ENCODE data around the gene PLA2G12A. TPM values are rescaled to one million over a fixed set of nuclear protein-coding genes. Genes with fewer than 3 reads are reported as not detected.

PLA2G12A gene
- total RNA-seq, 1 experiment from 2014 or later = 47.3 TPM

- Histone ChIP-seq H2BK5ac (ENCODE audit: insufficient read length, low read length) (no peak overlapping the region), H3K27me3 (ENCODE audit: insufficient read depth, low read length) (no peaks in the 10 kb centered on the region), H3K18ac (ENCODE audit: insufficient read length, low read depth, low read length) (no peak overlapping the region), H3K79me1 (ENCODE audit: insufficient read depth, low read depth, low read length, poor library complexity, severe bottlenecking) (no peaks in the 10 kb centered on the region), H4K91ac (ENCODE audit: insufficient read length, low read depth, low read length) (no peak overlapping the region), H3K27ac (ENCODE audit: insufficient read length, low read depth, low read length) (no peak overlapping the region), H2BK12ac (ENCODE audit: insufficient read length, low read depth, low read length) (no peak overlapping the region), H3K4me2 (ENCODE audit: insufficient read depth, insufficient read length, low read length) (no peak overlapping the region), H3T11ph (ENCODE audit: low read length) (no peak overlapping the region), H2AFZ (ENCODE audit: low read length) (no peak overlapping the region), H4K5ac (ENCODE audit: insufficient read length, low read depth, low read length) (no peak overlapping the region), H3K14ac (ENCODE audit: insufficient read depth, low read length) (no peak overlapping the region), H3K56ac (ENCODE audit: insufficient read length, low read depth, low read length) (no peak overlapping the region), H3K9ac (ENCODE audit: extremely low read depth, insufficient read length, low read length) (no peak overlapping the region), H2BK15ac (ENCODE audit: low read depth, low read length) (no peak overlapping the region), H4K8ac (replicated peaks; ENCODE audit: insufficient read length, low read depth, low read length) (no peak overlapping the region), H3K23ac (ENCODE audit: insufficient read length, low read depth, low read length) (no peak overlapping the region), H2BK20ac (ENCODE audit: low read depth, low read length, poor library complexity, severe bottlenecking) (no peak overlapping the region), H3K4me1 (ENCODE audit: insufficient read depth, low read length) (no peaks in the 10 kb centered on the region), H2BK120ac (ENCODE audit: low read depth, low read length, poor library complexity, severe bottlenecking) (no peak overlapping the region), H4K20me1 (ENCODE audit: control insufficient read depth, insufficient read depth, insufficient read length) (no peaks in the 10 kb centered on the region), H2AK5ac (ENCODE audit: insufficient read length, low read length) (no peak overlapping the region), H3K23me2 (ENCODE audit: insufficient read length, low read depth, low read length, poor library complexity, severe bottlenecking) (no peaks in the 10 kb centered on the region), H3K9me3 (ENCODE audit: control insufficient read depth, low read depth, low read length) (no peaks in the 10 kb centered on the region), H3K4ac (ENCODE audit: low read depth, low read length) (no peak overlapping the region), H3K79me2 (ENCODE audit: insufficient read depth, low read length) (no peaks in the 10 kb centered on the region)
- Mint-ChIP-seq H3K4me1 (peaks cover 0 to 5% of the 10 kb centered on the region in 2 experiments; a peak in 2 of 4 replicates), H3K27ac (no peak overlapping the region), H3K27me3 (ENCODE audit: low read depth) (no peaks in the 10 kb centered on the region; the same call in 1 of the 2 replicates), H3K36me3 (ENCODE audit: insufficient read depth in 1 of 3, low read depth in 3 of 3) (no peaks in the 10 kb centered on the region), H3K4me3 (no peak overlapping the region), H3K9me3 (no peaks in the 10 kb centered on the region)
- WGBS (ENCODE audit: extremely low coverage, insufficient read length, low lambda C conversion rate) = no CpG with 5 or more reads among the region's 3 CpGs
- no peak for DNase-seq
- TF ChIP-seq CTCF (conservative IDR thresholded peaks at IDR 0.05) = no peak
Observed at GRCh38 chr4:109755656-109756055, 25.8 kb upstream of the PLA2G12A start.

All from H9 (cell line).